AG09319 (cell line): ENCODE results near the gene NCKAP5.

ENCODE experiments used
- DNase-seq: peaks from one replicate; pipeline ENCODE4 v3.0.0-alpha.2; 2010; ENCODE audit warnings: low read depth; ENCODE audit errors: extremely low read depth
- CTCF ChIP-seq: IDR thresholded peaks from 2 replicates; pipeline ENCODE4 v1.5.1; 2011; ENCODE audit warnings: low read depth, mild to moderate bottlenecking, inconsistent platforms, low read length, moderate library complexity

The NCKAP5 gene

GRCh38 chr2:132651115-132652045, 916.9 kb downstream of the NCKAP5 start:
- TF ChIP-seq CTCF, result peak; percentile 63
- no peak for DNase-seq

- no peak for TF ChIP-seq CTCF
- no peak for DNase-seq
Measured at GRCh38 chr2:132646540-132647108, 921.6 kb downstream of the NCKAP5 start.

- no peak for DNase-seq
- no peak for TF ChIP-seq CTCF
Measured at GRCh38 chr2:132645722-132646539, 922.3 kb downstream of the NCKAP5 start.

GRCh38 chr2:132645176-132645575, 923.1 kb downstream of the NCKAP5 start:
- no peak for DNase-seq
- TF ChIP-seq CTCF, result no peak

GRCh38 chr2:132642415-132642814, 925.8 kb downstream of the NCKAP5 start:
- no peak for DNase-seq
- TF ChIP-seq CTCF, result no peak

GRCh38 chr2:132641819-132642218, 926.4 kb downstream of the NCKAP5 start:
- DNase-seq, result no peak
- TF ChIP-seq CTCF, result no peak
